Measurements from ENCODE around the gene TUBB4A. TPM values are rescaled to one million over a fixed set of nuclear protein-coding genes. Genes with fewer than 3 reads are reported as not detected.

TUBB4A gene
- total RNA-seq, 6 experiments from 2014 or later, result 0.24 to 19.2 (median 1.4) TPM

- intact Hi-C loops (cut with DNase I), result loop anchor here in 1 of 2 donors (10.0 kb wide), 1 partner anchor 83 kb away; no protein-coding TSS in a partner anchor
- Histone ChIP-seq H3K4me1 (peaks cover 0 to 8% (median 0%) of the 10 kb centered on the region in 4 donors), H3K4me3 (peak overlapping the region; percentile 35 to 69 (median 46)), H3K36me3 (no peaks in the 10 kb centered on the region), H3K27ac (peak overlapping the region in 1 of 3 donors; percentile 50), H3K9me3 (no peaks in the 10 kb centered on the region), H3K27me3 (no peaks in the 10 kb centered on the region)
- no peak for DNase-seq
- ATAC-seq, result no peak
- TF ChIP-seq CTCF (IDR thresholded peaks at IDR 0.05) (no peak), POLR2A (IDR thresholded peaks at IDR 0.05) (no peak)
- 20% methylated on average over 18 of the region's 57 CpGs for WGBS (ENCODE audit: insufficient coverage, low coverage, low lambda C conversion rate, missing lambda C conversion rate)
Observed at GRCh38 chr19:6531163-6531955, 29.2 kb upstream of the TUBB4A start.

DNA sequence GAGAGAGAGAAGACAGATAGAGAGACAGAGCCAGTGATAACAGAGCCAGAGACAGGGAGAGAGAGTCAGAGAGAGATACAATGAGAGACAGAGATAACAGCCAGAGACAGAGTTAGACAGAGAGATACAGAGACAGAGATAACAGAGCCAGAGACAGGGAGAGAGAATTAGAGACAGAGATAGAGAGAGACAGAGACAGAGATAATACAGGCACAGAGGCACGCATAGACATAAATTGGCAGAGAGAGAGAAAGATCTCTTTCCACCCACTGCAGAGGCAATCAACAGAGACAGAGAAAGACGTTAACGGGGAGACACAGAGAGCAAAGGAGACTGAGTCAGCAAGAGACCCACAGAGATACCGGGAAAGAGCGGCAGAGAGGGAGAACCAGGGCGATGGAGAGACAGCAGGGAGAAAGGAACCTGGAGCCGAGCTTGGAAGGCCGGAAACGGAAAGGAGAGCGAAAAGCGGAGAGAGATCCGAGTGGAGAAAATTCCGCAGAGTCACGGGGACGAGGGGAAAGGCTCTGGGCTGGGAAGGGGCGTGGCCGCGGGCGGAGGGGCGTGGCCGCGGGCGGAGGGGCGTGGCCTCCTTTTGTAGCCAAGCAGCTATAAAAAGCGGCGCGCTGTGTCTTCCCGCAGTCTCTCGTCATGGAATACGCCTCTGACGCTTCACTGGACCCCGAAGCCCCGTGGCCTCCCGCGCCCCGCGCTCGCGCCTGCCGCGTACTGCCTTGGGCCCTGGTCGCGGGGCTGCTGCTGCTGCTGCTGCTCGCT lies 28.5 kb upstream of the TUBB4A start, which contains the start of gene TNFSF9:
Gene TNFSF9 (plus strand): TSS at position 641 of the 777 bp plus-strand sequence. CDS start 11 bp downstream, at position 652.
- Histone ChIP-seq H3K4me3 (peak within 1 kb of the TSS; percentile 35 to 69 (median 46)), H3K9me3 (no peaks in the 10 kb centered on the region), H3K27ac (peak within 1 kb of the TSS in 2 of 3 donors; percentile 50), H3K27me3 (no peaks in the 10 kb centered on the region), H3K36me3 (no peaks in the 10 kb centered on the region), H3K4me1 (peaks cover 0 to 8% (median 0%) of the 10 kb centered on the region in 4 donors)
- intact Hi-C loops (cut with DNase I), result loop anchor here in 1 of 2 donors (10.0 kb wide), 1 partner anchor 84 kb away; no protein-coding TSS in a partner anchor
- under 1% methylated on average over 15 of the region's 44 CpGs for WGBS (ENCODE audit: insufficient coverage, low coverage, low lambda C conversion rate, missing lambda C conversion rate)
- ATAC-seq, result peak; percentile 90 to 98 (median 96)
- peak; percentile 82 to 91 (median 87) for DNase-seq
- TF ChIP-seq POLR2A (IDR thresholded peaks at IDR 0.05), result peak; percentile 91
- no peak for TF ChIP-seq CTCF (IDR thresholded peaks at IDR 0.05)

GRCh38 chr19:6529937-6530385 lies 27.9 kb upstream of the TUBB4A start:
- DNase-seq (no peak), ATAC-seq (no peak)
- no peaks in the 10 kb centered on the region for H3K27me3 ChIP-seq
- H3K4me3 ChIP-seq, result peak overlapping the region in 1 of 3 donors; percentile 69
- H3K27ac ChIP-seq, result no peak overlapping the region
- intact Hi-C loops (cut with DNase I), result loop anchor here in 1 of 2 donors (10.0 kb wide), 2 partner anchors 85 to 335 kb away; no protein-coding TSS in a partner anchor
- no peak for TF ChIP-seq CTCF (IDR thresholded peaks at IDR 0.05)
- 25% methylated on average over 1 of the region's 2 CpGs for WGBS (ENCODE audit: insufficient coverage, low coverage, low lambda C conversion rate, missing lambda C conversion rate)
- H3K9me3 ChIP-seq, result no peaks in the 10 kb centered on the region
- H3K4me1 ChIP-seq, result peaks cover 0 to 8% (median 0%) of the 10 kb centered on the region in 4 donors
- H3K36me3 ChIP-seq, result no peaks in the 10 kb centered on the region

GRCh38 chr19:6529351-6529750 lies 27.2 kb upstream of the TUBB4A start:
- H3K27me3 ChIP-seq, result no peaks in the 10 kb centered on the region
- WGBS (ENCODE audit: insufficient coverage, low coverage, low lambda C conversion rate, missing lambda C conversion rate), result 48% methylated on average over 2 of the region's 2 CpGs
- peaks cover 0 to 8% (median 0%) of the 10 kb centered on the region in 4 donors for H3K4me1 ChIP-seq
- no peaks in the 10 kb centered on the region for H3K9me3 ChIP-seq
- DNase-seq (no peak), ATAC-seq (no peak)
- intact Hi-C loops (cut with DNase I), result loop anchor here in 1 of 2 donors (10.0 kb wide), 1 partner anchor 335 kb away; no protein-coding TSS in a partner anchor
- no peaks in the 10 kb centered on the region for H3K36me3 ChIP-seq
- TF ChIP-seq CTCF (IDR thresholded peaks at IDR 0.05) (no peak), POLR2A (IDR thresholded peaks at IDR 0.05) (no peak)
- no peak overlapping the region for H3K4me3 ChIP-seq
- no peak overlapping the region for H3K27ac ChIP-seq

All from right lobe of liver (tissue), 6 donors.